ENCODE data around the gene RHOBTB1.

RHOBTB1 gene

GRCh38 chr10:60903096-60903495, 40.9 kb downstream of the RHOBTB1 start:
- no peak for DNase-seq

DNA sequence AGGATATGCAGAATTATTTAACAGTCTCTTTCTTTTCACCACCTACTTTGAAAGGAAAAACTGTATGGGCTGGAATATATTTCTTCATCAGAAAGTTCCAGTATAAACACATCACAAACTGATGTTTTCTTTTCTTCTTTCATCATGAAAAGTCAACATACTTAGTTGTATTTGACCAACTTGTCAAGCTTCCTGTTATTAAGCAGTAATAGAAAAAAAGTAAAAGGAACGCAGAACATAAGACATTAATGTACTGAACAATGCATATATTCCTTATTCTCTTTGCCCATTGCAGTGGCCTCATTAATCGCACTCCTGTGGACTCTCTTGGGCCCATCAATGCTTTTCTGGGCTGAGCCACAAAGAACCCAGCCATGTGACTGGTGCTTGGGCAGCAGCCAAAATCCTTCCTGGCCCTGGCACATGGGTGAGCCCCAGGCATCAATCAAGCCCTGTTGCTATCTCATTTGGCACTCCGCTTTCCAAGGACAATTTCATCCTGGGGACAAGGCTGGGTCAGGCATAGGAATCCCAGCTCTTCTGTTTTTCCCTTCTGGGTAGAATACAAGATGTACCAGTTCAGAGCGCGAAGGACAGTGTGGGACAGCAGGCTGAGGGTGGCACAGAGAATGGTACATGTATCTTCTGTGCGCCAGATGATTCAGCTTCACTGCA, 42.3 kb downstream of the RHOBTB1 start:
- no peak for DNase-seq

GRCh38 chr10:60899266-60899665, 44.7 kb downstream of the RHOBTB1 start:
- DNase-seq = no peak

DNA sequence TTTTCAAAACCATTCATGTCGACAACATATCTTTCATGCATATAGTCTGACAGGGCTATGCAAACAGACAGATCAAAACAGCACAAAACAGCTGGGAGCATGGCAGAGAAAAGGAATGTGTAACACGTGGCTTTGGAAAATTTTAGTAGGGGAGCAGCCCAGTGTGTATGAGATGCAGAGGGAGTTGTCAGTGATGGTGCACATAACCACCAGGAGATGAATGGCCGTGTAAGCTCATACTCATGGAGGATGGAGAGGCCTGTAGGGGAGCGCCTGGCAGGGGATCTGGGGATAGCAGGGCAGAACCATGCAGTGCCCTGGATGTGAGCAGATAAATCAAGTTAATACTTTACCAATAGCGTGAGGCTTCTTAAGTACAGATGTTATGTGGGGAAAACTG, 45.7 kb downstream of the RHOBTB1 start:
- no peak for DNase-seq

GRCh38 chr10:60896810-60897209, 47.2 kb downstream of the RHOBTB1 start:
- no peak for DNase-seq

DNA sequence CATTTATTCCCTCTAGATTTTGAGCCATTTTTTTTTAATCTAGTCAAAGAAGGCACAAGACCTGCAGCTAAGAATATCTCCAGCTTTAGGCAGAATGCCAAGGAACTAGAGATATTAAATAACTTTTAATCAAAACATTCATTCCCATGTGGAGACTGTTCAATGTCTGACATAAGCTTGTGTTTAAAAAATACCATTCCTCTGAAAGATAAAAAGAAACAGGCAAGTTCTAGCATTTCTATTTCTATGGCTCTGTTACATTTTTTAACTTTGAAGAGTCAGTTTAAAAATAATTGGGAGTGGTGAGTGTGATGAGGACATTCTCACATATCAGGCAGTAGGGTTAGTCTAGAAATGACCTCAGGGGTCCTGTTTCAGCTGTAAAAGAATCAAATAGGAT, 48.0 kb downstream of the RHOBTB1 start:
- no peak for DNase-seq

- DNase-seq = no peak
Observed at GRCh38 chr10:60894786-60895185, 49.2 kb downstream of the RHOBTB1 start.

DNA sequence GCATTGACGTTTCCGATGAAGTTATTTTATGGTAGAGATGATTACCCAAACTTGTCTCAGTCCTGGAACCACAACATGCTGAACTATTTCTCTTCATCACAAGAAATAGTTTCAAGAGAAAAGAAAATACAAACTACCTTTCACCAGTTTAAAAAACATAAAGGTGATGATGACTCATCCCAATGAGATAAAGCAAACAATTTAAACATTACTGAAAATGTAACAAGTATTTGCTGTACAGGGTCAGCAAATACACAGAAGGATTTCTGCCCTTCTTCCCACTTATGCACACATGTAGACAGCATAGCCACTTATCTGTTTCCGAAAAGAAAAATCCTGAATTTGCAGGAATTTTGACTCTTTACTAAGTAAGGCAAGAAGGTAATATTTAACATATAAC, 50.8 kb downstream of the RHOBTB1 start:
- no peak for DNase-seq

DNA sequence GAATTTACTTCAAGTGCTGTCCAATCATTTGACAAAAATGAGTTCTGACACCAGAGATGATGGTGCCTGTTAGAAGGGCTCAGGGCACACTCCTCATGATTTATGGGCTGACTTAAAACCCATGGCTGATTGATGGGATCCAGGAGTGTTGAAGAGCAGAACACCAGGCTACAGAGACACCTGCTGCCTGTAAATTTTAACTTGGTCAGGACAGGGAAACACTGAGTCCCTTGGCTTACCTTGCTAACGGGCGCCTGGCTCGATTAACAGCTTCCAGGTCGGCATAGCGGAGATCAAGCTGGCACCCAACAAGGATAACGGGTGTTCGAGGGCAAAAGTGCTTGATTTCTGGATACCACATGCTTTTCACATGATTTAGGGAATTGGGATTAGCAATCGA, 51.4 kb downstream of the RHOBTB1 start:
- DNase-seq = no peak

DNA sequence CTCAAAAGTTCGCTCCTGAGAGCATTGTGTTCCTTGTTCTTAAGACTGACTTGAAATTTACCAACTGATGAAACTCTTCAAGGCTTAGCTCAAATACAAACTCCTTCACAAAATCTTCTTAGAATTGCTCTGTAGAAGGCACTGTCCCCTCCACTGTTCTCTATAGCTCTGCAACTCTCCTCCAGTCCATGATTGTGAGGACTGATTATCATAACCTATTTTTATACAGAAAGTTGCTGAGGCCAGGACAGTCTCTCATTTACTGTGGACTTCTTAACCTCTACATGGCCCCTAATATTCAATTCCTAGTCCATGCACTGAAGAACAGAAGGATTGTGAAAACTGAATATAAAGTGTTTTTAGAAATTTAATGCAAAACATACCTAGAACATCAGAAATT, 53.2 kb downstream of the RHOBTB1 start:
- DNase-seq = no peak

- peak in 1 of 2 donors; percentile 1 for DNase-seq
Observed at GRCh38 chr10:60883187-60883586, 60.8 kb downstream of the RHOBTB1 start.

DNA sequence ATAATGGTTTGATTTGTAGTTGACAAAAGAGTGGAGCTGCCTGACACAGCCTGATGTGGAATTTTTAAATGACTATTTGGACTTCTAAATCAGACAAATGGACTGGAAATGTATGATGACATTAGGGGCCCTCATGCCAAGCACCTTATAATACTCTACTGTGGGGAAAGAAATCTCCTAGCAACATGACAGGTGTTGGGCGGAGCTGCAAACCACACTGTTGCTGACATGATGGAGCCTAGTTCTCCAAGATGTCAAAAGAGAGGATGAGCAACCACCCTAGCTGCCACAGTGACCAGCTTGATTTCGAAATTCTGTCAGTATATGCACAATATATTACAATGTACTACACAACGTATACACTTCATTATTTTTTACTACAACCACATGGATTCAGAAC, 65.8 kb downstream of the RHOBTB1 start:
- DNase-seq = no peak

DNA sequence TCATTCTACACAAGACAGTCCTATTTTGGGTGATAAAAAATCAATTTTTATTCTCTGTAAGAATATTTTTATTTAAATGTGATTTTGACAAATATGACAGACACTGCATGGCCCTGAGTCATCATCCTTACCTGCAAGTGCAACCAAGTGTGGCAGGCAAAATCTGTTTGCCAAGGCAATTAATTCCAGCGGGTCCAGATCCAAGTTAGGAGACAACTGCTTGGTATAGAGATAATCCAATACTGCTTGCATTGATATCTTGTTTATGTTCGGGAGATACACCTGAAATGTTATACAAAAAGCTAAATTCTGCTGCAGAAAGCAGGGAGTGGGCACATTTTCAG, 66.2 kb downstream of the RHOBTB1 start:
- no peak for DNase-seq

DNA sequence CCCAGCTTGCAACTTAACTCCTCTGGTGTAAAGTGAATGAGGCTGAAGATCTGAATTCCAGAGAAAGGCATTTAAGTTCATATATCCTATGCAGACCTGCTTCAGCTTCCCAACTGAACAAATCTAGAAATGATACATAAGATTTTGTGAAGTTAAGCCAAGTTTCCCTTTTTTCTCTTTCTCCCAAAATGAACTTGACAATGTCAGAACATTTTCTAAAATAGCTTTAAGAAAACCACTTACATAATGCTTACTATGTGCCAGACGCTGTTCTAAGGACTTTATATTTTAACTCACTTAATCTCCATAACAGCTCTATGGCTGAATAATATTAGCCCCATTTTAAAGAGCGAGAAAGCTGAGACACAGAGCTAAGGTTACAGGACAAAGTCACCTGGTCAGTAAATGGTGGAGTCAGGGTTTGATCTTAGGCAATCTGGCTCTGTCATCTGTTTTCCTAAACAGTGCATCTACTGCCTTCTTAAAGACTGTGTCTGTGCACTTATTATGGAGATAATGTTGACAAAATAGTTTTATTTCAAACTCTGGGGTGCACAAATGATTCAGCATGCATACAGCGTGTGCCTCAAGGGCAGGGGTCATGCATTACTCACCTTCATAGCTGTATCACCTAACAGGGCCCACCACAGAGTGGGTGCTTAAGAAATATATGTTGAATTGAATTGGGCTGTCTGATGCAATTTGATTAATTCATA, 66.8 kb downstream of the RHOBTB1 start:
- no peak for DNase-seq

GRCh38 chr10:60873758-60874157, 70.2 kb downstream of the RHOBTB1 start:
- no peak for DNase-seq

DNA sequence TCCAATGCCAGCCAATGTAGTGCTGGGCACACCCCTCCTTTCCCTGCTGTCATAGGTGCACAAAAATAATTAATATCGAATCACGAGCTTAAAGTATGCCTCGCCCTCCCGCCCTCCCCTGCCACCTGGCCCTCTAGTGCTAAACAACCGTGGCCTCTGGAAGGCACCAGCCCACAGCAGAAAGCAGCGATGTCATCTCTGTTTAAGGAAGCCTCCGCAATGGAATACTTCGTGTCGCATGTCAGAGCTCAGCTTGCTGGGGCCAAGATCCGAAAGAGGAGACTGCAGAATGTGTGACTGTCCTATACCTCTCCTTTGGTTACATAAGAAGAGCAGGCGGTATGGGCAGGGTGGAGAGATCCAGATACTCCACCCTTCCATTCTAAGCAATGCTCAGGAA, 71.5 kb downstream of the RHOBTB1 start:
- no peak for DNase-seq

- no peak for DNase-seq
Observed at GRCh38 chr10:60871215-60871614, 72.8 kb downstream of the RHOBTB1 start.

DNA sequence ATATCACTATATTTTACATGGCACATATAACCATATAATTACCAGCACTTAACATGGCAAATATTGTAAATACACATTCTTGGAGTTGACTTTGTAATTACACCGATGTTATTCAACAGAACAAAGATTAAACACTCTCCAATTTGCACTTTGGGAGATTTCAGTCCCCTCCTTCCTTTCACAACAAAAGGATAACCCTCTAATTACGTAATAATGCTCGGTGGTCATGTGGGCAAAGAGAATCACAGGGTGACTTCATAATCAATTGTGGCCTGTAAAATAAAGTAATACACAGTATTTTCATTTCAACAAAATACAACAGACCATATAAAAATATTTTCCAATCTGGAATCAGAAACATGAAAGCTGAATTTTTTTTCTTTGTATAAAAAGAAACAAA, 73.2 kb downstream of the RHOBTB1 start:
- no peak for DNase-seq

DNA sequence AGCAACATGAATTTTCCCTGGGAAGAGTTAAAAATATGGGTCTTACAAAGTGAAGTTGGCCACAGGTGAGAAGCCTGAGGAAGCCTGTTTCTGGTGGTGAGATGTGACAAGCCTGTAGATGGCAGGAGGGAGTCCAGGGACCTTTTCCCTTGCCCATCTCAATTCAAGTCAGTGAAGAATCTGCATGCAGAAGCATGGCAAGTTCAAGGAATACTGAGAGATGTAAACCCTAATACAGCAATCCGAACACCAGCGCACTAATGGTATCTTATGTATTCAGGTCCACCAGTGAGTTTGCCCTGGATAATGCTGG, 73.6 kb downstream of the RHOBTB1 start:
- no peak for DNase-seq

GRCh38 chr10:60869652-60870415, 74.2 kb downstream of the RHOBTB1 start:
- no peak for DNase-seq

DNA sequence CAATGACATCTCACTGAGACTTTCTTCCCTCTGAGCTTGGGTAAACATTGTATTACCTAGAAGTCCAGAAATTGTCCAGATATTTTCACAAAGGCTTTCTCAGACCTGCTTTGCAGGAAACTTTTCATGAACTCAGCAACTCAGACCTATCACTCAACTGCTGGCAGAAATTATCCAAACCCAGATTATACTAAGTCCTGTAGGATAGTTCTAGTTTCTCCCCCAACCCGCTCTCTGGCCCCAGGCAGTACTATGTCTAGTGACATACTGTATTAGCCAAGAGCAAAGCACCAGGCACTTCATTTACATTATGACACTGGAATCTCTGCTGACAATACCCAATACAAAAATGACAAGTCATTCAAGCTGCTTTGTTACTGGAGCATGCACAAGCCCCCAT, 75.0 kb downstream of the RHOBTB1 start:
- no peak for DNase-seq

DNA sequence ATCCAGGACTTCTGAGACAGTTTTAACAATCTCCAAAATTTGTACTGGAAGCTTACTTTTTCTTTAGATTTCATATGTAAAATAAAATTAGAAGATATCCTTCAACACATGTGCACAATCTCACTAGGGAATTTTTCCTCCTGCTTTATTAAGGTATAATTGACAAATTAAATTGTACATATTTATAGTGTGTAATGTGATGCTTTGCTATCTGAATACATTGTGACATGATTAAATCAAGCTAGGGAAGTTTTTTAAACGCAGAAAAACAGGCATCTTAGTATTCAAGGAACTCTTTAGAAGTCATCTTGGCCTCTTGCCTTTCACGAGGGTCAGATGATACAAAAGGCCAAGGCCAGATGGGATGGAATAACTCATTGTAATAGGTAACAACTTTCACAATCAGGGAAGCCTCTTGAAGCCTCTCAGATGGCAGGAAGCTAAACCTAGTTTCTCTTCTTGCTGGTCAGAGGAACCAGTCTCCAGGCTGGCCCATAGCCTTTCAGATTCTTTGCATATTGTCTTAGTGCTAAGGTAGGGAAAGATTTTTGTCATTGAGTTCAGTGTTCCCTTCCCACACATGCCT, 78.7 kb downstream of the RHOBTB1 start:
- DNase-seq = no peak

GRCh38 chr10:60863796-60864195, 80.2 kb downstream of the RHOBTB1 start:
- no peak for DNase-seq

- no peak for DNase-seq
Observed at GRCh38 chr10:60862517-60862916, 81.5 kb downstream of the RHOBTB1 start.

Data from CD4-positive, alpha-beta T cell treated with Interferon alpha-2 for 1 hour (primary cell).